ENCODE measurements around the gene NAP1L1. TPM values are rescaled to one million over a fixed set of nuclear protein-coding genes. Genes with fewer than 3 reads are reported as not detected.

The NAP1L1 gene
- total and polyA plus RNA-seq, 10 donors = 353 to 533 (median 404) TPM

DNA sequence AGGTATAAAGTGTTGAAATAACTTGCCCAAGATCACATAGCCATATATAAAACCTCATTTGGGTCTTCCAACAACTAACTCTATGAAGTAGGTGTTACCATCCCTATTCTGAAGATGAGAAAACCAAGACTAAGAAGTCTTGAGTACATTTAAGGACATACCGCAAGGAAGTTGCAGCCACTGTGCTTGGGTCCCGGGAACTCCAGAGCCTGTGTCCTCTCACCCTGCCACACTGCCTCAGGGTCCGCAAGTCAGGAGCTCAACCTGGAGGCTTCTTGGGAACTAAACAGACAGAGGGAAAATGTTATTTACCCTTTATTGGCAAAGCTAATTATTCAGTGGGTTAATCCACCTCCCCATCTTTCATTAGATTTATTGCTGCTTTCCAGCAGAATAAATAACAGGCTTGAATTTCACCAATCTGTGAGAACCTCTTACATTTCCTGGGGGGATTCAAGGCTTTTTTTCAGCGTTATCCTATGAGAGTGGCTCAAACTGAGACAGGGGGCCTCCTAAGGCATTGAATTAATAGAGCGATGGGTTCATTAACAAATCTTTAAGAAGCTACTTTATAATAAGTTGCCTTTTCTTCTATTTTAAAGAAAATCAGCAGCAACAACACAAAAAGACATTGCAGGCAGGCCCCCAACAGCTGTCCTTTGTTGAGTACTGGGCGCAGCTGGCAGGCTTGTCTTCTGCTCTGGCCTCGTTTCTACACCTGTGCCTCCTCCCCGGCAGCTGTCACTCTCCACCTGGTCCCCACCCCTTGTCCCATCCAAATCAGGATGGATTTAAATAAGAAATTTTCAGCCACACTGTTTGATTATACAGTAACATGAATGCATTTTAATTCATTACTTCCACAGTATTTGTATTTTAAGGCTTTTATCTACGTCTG lies 78.2 kb downstream of the NAP1L1 start:
- H3K27ac ChIP-seq = no peak overlapping the region
- no peaks in the 10 kb centered on the region for H3K4me1 ChIP-seq
- no peak overlapping the region for H3K4me3 ChIP-seq
- H3K36me3 ChIP-seq = no peaks in the 10 kb centered on the region
- DNase-seq = no peak
- H3K9me3 ChIP-seq = no peaks in the 10 kb centered on the region
- TF ChIP-seq, protein P1, sequence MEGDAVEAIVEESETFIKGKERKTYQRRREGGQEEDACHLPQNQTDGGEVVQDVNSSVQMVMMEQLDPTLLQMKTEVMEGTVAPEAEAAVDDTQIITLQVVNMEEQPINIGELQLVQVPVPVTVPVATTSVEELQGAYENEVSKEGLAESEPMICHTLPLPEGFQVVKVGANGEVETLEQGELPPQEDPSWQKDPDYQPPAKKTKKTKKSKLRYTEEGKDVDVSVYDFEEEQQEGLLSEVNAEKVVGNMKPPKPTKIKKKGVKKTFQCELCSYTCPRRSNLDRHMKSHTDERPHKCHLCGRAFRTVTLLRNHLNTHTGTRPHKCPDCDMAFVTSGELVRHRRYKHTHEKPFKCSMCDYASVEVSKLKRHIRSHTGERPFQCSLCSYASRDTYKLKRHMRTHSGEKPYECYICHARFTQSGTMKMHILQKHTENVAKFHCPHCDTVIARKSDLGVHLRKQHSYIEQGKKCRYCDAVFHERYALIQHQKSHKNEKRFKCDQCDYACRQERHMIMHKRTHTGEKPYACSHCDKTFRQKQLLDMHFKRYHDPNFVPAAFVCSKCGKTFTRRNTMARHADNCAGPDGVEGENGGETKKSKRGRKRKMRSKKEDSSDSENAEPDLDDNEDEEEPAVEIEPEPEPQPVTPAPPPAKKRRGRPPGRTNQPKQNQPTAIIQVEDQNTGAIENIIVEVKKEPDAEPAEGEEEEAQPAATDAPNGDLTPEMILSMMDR (IDR thresholded peaks at IDR 0.05 in 8 of 11, conservative IDR thresholded peaks at IDR 0.05 in 3 of 11) = no peak
- TF ChIP-seq POLR2A (IDR thresholded peaks at IDR 0.05) (no peak), POLR2AphosphoS5 (IDR thresholded peaks at IDR 0.05) (no peak)
- intact Hi-C loops (cut with DNase I; ENCODE audit: low total_unique reads) = no loop called here
- H3K27me3 ChIP-seq (replicated peaks in 1 of 7) = no peaks in the 10 kb centered on the region
- WGBS, 5 donors = 87 to 93% (median 91%) methylated on average over 9 of the region's 9 CpGs

DNA sequence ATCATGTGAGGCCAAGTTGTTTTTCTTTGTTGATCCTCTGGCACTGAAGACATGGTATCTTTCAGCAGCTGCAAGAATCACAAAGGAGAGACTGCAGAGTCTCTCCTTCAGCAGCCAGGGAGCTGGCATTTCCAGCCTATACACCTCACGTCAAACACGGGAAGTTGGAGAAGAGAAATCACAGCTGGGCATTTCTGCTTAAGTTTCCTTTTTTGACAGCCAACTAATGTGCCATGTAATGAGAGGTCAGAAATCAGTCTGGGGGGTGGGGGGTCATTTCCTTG lies 81.2 kb downstream of the NAP1L1 start:
- Histone ChIP-seq H3K36me3 (no peaks in the 10 kb centered on the region), H3K4me3 (no peak overlapping the region), H3K27me3 (replicated peaks in 1 of 7) (no peaks in the 10 kb centered on the region), H3K27ac (no peak overlapping the region), H3K4me1 (no peaks in the 10 kb centered on the region), H3K9me3 (no peaks in the 10 kb centered on the region)
- intact Hi-C loops (cut with DNase I; ENCODE audit: low total_unique reads) = no loop called here
- DNase-seq = no peak
- WGBS, 5 donors = 68 to 89% (median 80%) methylated on average over 2 of the region's 2 CpGs
- TF ChIP-seq POLR2A (IDR thresholded peaks at IDR 0.05) = no peak
- TF ChIP-seq POLR2AphosphoS5 (IDR thresholded peaks at IDR 0.05) = no peak
- TF ChIP-seq, protein P1 (IDR thresholded peaks at IDR 0.05 in 8 of 11, conservative IDR thresholded peaks at IDR 0.05 in 3 of 11) = no peak

DNA sequence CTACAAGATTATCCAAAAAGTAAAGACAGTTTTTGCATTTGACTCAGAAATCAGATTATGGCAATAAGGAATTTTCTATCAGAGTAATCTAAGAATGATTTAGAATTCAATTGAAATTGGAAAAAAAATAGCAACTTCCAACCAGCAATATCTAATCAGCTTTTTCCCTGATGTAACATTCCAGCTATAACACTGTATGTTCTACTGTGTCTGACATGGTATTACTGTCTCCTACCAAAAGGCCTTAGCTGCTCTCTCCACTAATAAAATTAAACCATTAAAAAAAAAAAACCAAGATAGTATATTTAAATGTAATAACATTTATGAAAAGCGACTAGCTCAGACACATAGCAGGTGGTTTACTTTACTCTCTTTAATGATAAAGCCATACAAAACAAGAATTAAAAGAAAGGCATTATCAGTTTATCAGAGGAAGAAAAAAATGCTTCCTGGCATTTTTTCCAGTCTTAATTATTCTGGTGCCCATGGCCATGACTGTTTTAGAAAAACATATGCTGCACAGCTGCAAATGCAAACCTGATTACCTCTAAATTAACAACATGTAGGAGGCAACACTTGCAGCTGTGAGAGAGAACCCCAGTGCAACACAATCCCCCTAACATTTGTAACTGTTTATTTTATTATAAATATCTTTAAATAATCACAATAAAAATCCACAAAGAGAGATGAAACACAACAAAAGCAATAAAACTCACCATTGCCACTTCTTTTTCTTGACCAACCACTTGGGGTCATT lies 81.7 kb downstream of the NAP1L1 start:
- Histone ChIP-seq H3K4me3 (no peak overlapping the region), H3K27ac (no peak overlapping the region), H3K4me1 (peaks cover 0 to 4% (median 0%) of the 10 kb centered on the region in 6 donors), H3K9me3 (no peaks in the 10 kb centered on the region), H3K27me3 (replicated peaks in 1 of 7) (no peaks in the 10 kb centered on the region), H3K36me3 (no peaks in the 10 kb centered on the region)
- WGBS, 5 donors = 87 to 92% (median 88%) methylated on average over 1 of the region's 1 CpG
- intact Hi-C loops (cut with DNase I; ENCODE audit: low total_unique reads) = no loop called here
- TF ChIP-seq, protein P1 (IDR thresholded peaks at IDR 0.05 in 8 of 11, conservative IDR thresholded peaks at IDR 0.05 in 3 of 11) = no peak
- no peak for TF ChIP-seq POLR2AphosphoS5 (IDR thresholded peaks at IDR 0.05)
- TF ChIP-seq POLR2A (IDR thresholded peaks at IDR 0.05) = no peak
- no peak for DNase-seq
